ENCODE data around the gene METRN.
"Not testable (repeated sequence)": the region's sequence is repeated elsewhere in the genome, so short reads cannot be mapped to it uniquely, and the experiment has no call there.

Gene METRN

GRCh38 chr16:751152-752006, 36.5 kb downstream of the METRN start:
- H3K27ac ChIP-seq, result no peak overlapping the region
- POLR2A ChIA-PET (ENCODE audit: low non-redundant PET), result interaction anchor here (0.5 kb wide), 1 partner anchor 8 kb away, joined by 6 read pairs; no protein-coding TSS in a partner anchor
- CTCF ChIA-PET, result interaction anchor here (0.7 kb wide), 1 partner anchor 35 kb away, joined by 4 read pairs; no protein-coding TSS in a partner anchor
- TF ChIP-seq, protein P1, sequence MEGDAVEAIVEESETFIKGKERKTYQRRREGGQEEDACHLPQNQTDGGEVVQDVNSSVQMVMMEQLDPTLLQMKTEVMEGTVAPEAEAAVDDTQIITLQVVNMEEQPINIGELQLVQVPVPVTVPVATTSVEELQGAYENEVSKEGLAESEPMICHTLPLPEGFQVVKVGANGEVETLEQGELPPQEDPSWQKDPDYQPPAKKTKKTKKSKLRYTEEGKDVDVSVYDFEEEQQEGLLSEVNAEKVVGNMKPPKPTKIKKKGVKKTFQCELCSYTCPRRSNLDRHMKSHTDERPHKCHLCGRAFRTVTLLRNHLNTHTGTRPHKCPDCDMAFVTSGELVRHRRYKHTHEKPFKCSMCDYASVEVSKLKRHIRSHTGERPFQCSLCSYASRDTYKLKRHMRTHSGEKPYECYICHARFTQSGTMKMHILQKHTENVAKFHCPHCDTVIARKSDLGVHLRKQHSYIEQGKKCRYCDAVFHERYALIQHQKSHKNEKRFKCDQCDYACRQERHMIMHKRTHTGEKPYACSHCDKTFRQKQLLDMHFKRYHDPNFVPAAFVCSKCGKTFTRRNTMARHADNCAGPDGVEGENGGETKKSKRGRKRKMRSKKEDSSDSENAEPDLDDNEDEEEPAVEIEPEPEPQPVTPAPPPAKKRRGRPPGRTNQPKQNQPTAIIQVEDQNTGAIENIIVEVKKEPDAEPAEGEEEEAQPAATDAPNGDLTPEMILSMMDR (conservative IDR thresholded peaks at IDR 0.05; ENCODE audit: low read depth), result no peak
- no peak for DNase-seq (ENCODE audit: low spot score)

GRCh38 chr16:752007-752312, 37.0 kb downstream of the METRN start:
- ChIA-PET CTCF (interaction anchor here (0.7 kb wide), 1 partner anchor 34 kb away, joined by 4 read pairs; no protein-coding TSS in a partner anchor), POLR2A (ENCODE audit: low non-redundant PET) (interaction anchor here (0.5 kb wide), 1 partner anchor 9 kb away, joined by 6 read pairs; no protein-coding TSS in a partner anchor)
- no peak overlapping the region for H3K27ac ChIP-seq
- no peak for DNase-seq (ENCODE audit: low spot score)
- TF ChIP-seq, protein P1 (conservative IDR thresholded peaks at IDR 0.05; ENCODE audit: low read depth), result no peak

- peak overlapping the region; percentile 23; the same call in 1 of the 2 replicates for H3K27ac ChIP-seq
- ChIA-PET POLR2A (ENCODE audit: low non-redundant PET) (interaction anchor here (0.6 kb wide), 1 partner anchor 27 kb away, joined by 6 read pairs; no protein-coding TSS in a partner anchor), CTCF (interaction anchor here (1.0 kb wide), 1 partner anchor 31 kb away, joined by 3 read pairs; no protein-coding TSS in a partner anchor)
- DNase-seq (ENCODE audit: low spot score), result not testable (repeated sequence)
Observed at GRCh38 chr16:754121-754607, 39.2 kb downstream of the METRN start.

DNA sequence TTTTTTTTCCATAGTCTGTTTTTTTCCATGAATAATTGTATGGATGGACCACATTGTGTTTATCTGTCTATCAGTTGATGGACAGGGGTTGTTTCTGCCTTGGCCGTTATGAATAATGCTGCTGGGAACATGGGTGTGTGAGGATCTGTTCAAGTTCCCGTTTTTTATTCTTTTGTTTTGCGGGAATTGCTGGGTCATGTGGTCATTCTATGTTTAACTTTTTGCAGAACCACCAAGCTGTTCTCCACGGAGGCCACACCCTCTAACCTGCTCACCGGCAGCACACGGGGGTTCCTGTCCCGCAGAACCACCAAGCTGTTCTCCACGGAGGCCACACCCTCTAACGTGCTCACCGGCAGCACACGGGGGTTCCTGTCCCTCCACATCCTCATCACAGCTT, 39.7 kb downstream of the METRN start:
- peak overlapping the region; percentile 23; the same call in 1 of the 2 replicates for H3K27ac ChIP-seq
- TF ChIP-seq, protein P1 (conservative IDR thresholded peaks at IDR 0.05; ENCODE audit: low read depth), result no peak
- DNase-seq (ENCODE audit: low spot score), result no peak
- ChIA-PET CTCF (interaction anchor here (0.6 to 1.0 kb wide), 2 partner anchors 30 to 48 kb away, joined by 3 read pairs; no protein-coding TSS in a partner anchor), POLR2A (ENCODE audit: low non-redundant PET) (interaction anchor here (0.6 kb wide), 1 partner anchor 26 kb away, joined by 6 read pairs; no protein-coding TSS in a partner anchor)

GRCh38 chr16:756428-756827, 41.5 kb downstream of the METRN start:
- TF ChIP-seq, protein P1 (conservative IDR thresholded peaks at IDR 0.05; ENCODE audit: low read depth), result no peak
- CTCF ChIA-PET, result no interaction called here
- no peak for DNase-seq (ENCODE audit: low spot score)
- H3K27ac ChIP-seq, result no peak overlapping the region
- POLR2A ChIA-PET (ENCODE audit: low non-redundant PET), result no interaction called here

GRCh38 chr16:759110-759910, 44.4 kb downstream of the METRN start:
- ChIA-PET POLR2A (ENCODE audit: low non-redundant PET) (interaction anchor here (0.6 kb wide), 1 partner anchor 1204 kb away, joined by 3 read pairs; no protein-coding TSS in a partner anchor), CTCF (interaction anchor here (1.3 to 2.4 kb wide), 2 partner anchors 18 to 26 kb away, joined by 4 to 6 read pairs; partner anchors contain the start of gene CIAO3)
- no peak for DNase-seq (ENCODE audit: low spot score)
- peak overlapping the region; percentile 68 for H3K27ac ChIP-seq
- TF ChIP-seq, protein P1 (conservative IDR thresholded peaks at IDR 0.05; ENCODE audit: low read depth), result no peak

Measured in RWPE1 (cell line).